Neural cell (in vitro differentiated cells): Measurements from ENCODE around the gene C1QTNF9B. TPM values are rescaled to one million over a fixed set of nuclear protein-coding genes. Genes with fewer than 3 reads are reported as not detected.
"Not testable (repeated sequence)": the region's sequence is repeated elsewhere in the genome, so short reads cannot be mapped to it uniquely, and the experiment has no call there.

Experiments used
- H2AFZ ChIP-seq: fragments of 200-600, 300-800 bp; sonication (generic), shearing (Covaris generic); 2 replicates; pipeline ENCODE4 v1.6.0; 2014; ENCODE audit warnings: low read depth, mild to moderate bottlenecking, antibody characterized with exemption, low read length, moderate library complexity
- H3F3A ChIP-seq: fragments of 200-600 bp; shearing (Covaris generic); 2 replicates; pipeline ENCODE4 v1.6.1; 2016; ENCODE audit warnings: mild to moderate bottlenecking, moderate library complexity, mixed read lengths, antibody characterized with exemption, low read length; ENCODE audit not compliant: insufficient read depth, poor library complexity, severe bottlenecking
- H3K27ac ChIP-seq: fragments of 200-600, 300-800 bp; sonication (generic), shearing (Covaris generic); 2 replicates; pipeline ENCODE4 v1.5.1; 2014; ENCODE audit warnings: mild to moderate bottlenecking, low read length, moderate library complexity
- H3K27me3 ChIP-seq: fragments of 300-800, 200-600 bp; sonication (generic), shearing (Covaris generic); 2 replicates; pipeline ENCODE4 v1.6.0; 2014; ENCODE audit warnings: mild to moderate bottlenecking, low read depth, low read length, moderate library complexity; ENCODE audit not compliant: insufficient read depth
- H3K36me3 ChIP-seq: fragments of 300-800, 200-600 bp; sonication (generic), shearing (Covaris generic); 2 replicates; pipeline ENCODE4 v1.5.1; 2014; ENCODE audit warnings: mild to moderate bottlenecking, antibody characterized with exemption, low read length, moderate library complexity; ENCODE audit not compliant: insufficient read depth
- H3K4me2 ChIP-seq: fragments of 300-800, 200-600 bp; sonication (generic), shearing (Covaris generic); 2 replicates; pipeline ENCODE4 v1.6.0; 2014; ENCODE audit warnings: mild to moderate bottlenecking, low read length
- H3K4me3 ChIP-seq: fragments of 300-800, 200-600 bp; sonication (generic), shearing (Covaris generic); 2 replicates; pipeline ENCODE4 v1.5.1; 2014; ENCODE audit warnings: mild to moderate bottlenecking, low read length, moderate library complexity
- H3K79me2 ChIP-seq: fragments of 200-600 bp; shearing (Covaris generic); replicated peaks from 2 replicates; pipeline ENCODE4 v1.6.0; 2014; ENCODE audit warnings: mild to moderate bottlenecking, low read length, moderate library complexity; ENCODE audit not compliant: insufficient read depth
- H3K9ac ChIP-seq: fragments of 300-800, 200-600 bp; sonication (generic), shearing (Covaris generic); 2 replicates; pipeline ENCODE4 v1.6.1; 2016; ENCODE audit warnings: mild to moderate bottlenecking, low read length, mixed read lengths
- H3K9me2 ChIP-seq: fragments of 200-600 bp; shearing (Covaris generic); 2 replicates; pipeline ENCODE4 v1.6.1; 2016; ENCODE audit warnings: mild to moderate bottlenecking, low read length, mixed read lengths; ENCODE audit not compliant: insufficient read depth
- H3K9me3 ChIP-seq: fragments of 200-600, 300-800 bp; sonication (generic), shearing (Covaris generic); 2 replicates; pipeline ENCODE4 v1.6.1; 2016; ENCODE audit warnings: mild to moderate bottlenecking, mixed run types, low read length, moderate library complexity, mixed read lengths
- H4K20me1 ChIP-seq: fragments of 200-600 bp; shearing (Covaris generic); 2 replicates; pipeline ENCODE4 v1.6.1; 2016; ENCODE audit warnings: mild to moderate bottlenecking, mixed run types; ENCODE audit not compliant: insufficient read depth
- EP300 ChIP-seq: fragments of 450-650 bp; conservative IDR thresholded peaks from 2 replicates; pipeline ENCODE4 v1.6.1; 2014; ENCODE audit warnings: antibody characterized with exemption, mild to moderate bottlenecking, moderate library complexity; ENCODE audit not compliant: poor library complexity, severe bottlenecking
- EZH2 ChIP-seq: fragments of 200-600, 300-800 bp; shearing (Covaris generic), sonication (generic); IDR thresholded peaks from 2 replicates; pipeline ENCODE4 v1.6.1; 2014; ENCODE audit warnings: antibody characterized with exemption, low read length, borderline replicate concordance, mild to moderate bottlenecking; ENCODE audit not compliant: insufficient read depth, poor library complexity, severe bottlenecking
- MXI1 ChIP-seq: fragments of 450-650 bp; conservative IDR thresholded peaks from 2 replicates; pipeline ENCODE4 v1.6.1; 2014; ENCODE audit warnings: antibody characterized with exemption, mild to moderate bottlenecking; ENCODE audit not compliant: poor library complexity, severe bottlenecking
- POLR2AphosphoS5 ChIP-seq: IDR thresholded peaks from 2 replicates; pipeline ENCODE4 v1.6.1; 2012
- RAD21 ChIP-seq: fragments of 450-650 bp; conservative IDR thresholded peaks from 2 replicates; pipeline ENCODE4 v1.6.1; 2014; ENCODE audit warnings: antibody characterized with exemption, mild to moderate bottlenecking, moderate library complexity
- REST ChIP-seq: IDR thresholded peaks from 2 replicates; pipeline ENCODE4 v1.6.1; 2012; ENCODE audit warnings: borderline replicate concordance
- SMC3 ChIP-seq: fragments of 450-650 bp; conservative IDR thresholded peaks from 2 replicates; pipeline ENCODE4 v1.6.1; 2014; ENCODE audit warnings: antibody characterized with exemption, mild to moderate bottlenecking, moderate library complexity; ENCODE audit not compliant: poor library complexity
- TAF1 ChIP-seq: IDR thresholded peaks from 2 replicates; pipeline ENCODE4 v1.6.1; 2012; ENCODE audit warnings: low read depth
- polyA plus RNA-seq: library from polyadenylated mRNA; depleted of rRNA; stranded (reverse); fragments of >200 nt; gene quantifications from 2 replicates; pipeline ENCODE4 v1.2.3, GENCODE V29; 2014
- TF ChIP-seq, protein P1 (sequence below): fragments of 450-650 bp; IDR thresholded peaks from 2 replicates; pipeline ENCODE4 v1.5.1; 2014; ENCODE audit warnings: antibody characterized with exemption, mild to moderate bottlenecking, moderate library complexity; ENCODE audit not compliant: poor library complexity, severe bottlenecking

C1QTNF9B gene
- polyA plus RNA-seq, 1 donor from 2014 or later = 1.5 TPM

GRCh38 chr13:23899555-23899954, 2.3 kb upstream of the C1QTNF9B start:
- H3K36me3 ChIP-seq = no peaks in the 10 kb centered on the region
- no peak overlapping the region for H2AFZ ChIP-seq
- H3K27me3 ChIP-seq = peaks cover 17% of the 10 kb centered on the region
- H3F3A ChIP-seq = no peaks in the 10 kb centered on the region
- TF ChIP-seq MXI1 (no peak), REST (no peak), EP300 (no peak), EZH2 (no peak), SMC3 (no peak), RAD21 (no peak), POLR2AphosphoS5 (no peak), TAF1 (no peak)
- TF ChIP-seq, protein P1, sequence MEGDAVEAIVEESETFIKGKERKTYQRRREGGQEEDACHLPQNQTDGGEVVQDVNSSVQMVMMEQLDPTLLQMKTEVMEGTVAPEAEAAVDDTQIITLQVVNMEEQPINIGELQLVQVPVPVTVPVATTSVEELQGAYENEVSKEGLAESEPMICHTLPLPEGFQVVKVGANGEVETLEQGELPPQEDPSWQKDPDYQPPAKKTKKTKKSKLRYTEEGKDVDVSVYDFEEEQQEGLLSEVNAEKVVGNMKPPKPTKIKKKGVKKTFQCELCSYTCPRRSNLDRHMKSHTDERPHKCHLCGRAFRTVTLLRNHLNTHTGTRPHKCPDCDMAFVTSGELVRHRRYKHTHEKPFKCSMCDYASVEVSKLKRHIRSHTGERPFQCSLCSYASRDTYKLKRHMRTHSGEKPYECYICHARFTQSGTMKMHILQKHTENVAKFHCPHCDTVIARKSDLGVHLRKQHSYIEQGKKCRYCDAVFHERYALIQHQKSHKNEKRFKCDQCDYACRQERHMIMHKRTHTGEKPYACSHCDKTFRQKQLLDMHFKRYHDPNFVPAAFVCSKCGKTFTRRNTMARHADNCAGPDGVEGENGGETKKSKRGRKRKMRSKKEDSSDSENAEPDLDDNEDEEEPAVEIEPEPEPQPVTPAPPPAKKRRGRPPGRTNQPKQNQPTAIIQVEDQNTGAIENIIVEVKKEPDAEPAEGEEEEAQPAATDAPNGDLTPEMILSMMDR = no peak
- H3K4me2 ChIP-seq = no peak overlapping the region
- H3K27ac ChIP-seq = no peak overlapping the region
- no peaks in the 10 kb centered on the region for H4K20me1 ChIP-seq
- H3K9ac ChIP-seq = no peak overlapping the region
- no peaks in the 10 kb centered on the region for H3K79me2 ChIP-seq
- no peak overlapping the region for H3K4me3 ChIP-seq
- no peaks in the 10 kb centered on the region for H3K9me3 ChIP-seq
- H3K9me2 ChIP-seq = no peaks in the 10 kb centered on the region

GRCh38 chr13:23898101-23898500, 799 bp upstream of the C1QTNF9B start:
- no peak for TF ChIP-seq EP300
- TF ChIP-seq, protein P1 = no peak
- no peak for TF ChIP-seq TAF1
- no peak for TF ChIP-seq REST
- no peak for TF ChIP-seq RAD21
- no peak for TF ChIP-seq MXI1
- TF ChIP-seq EZH2 = no peak
- TF ChIP-seq SMC3 = no peak
- TF ChIP-seq POLR2AphosphoS5 = no peak
- no peak overlapping the region for H2AFZ ChIP-seq
- H3K79me2 ChIP-seq = no peaks in the 10 kb centered on the region
- H3K36me3 ChIP-seq = no peaks in the 10 kb centered on the region
- H3K27me3 ChIP-seq = peaks cover 9% of the 10 kb centered on the region
- no peak overlapping the region for H3K27ac ChIP-seq
- no peak overlapping the region for H3K9ac ChIP-seq
- H3K9me2 ChIP-seq = no peaks in the 10 kb centered on the region
- H3F3A ChIP-seq = no peaks in the 10 kb centered on the region
- H3K9me3 ChIP-seq = no peaks in the 10 kb centered on the region
- H3K4me2 ChIP-seq = no peak overlapping the region
- no peaks in the 10 kb centered on the region for H4K20me1 ChIP-seq
- no peak overlapping the region for H3K4me3 ChIP-seq

GRCh38 chr13:23894746-23895145, 2.6 kb downstream of the C1QTNF9B start:
- not testable (repeated sequence) for H4K20me1 ChIP-seq, H3K9me3 ChIP-seq, H3K9me2 ChIP-seq, H2AFZ ChIP-seq, H3K27ac ChIP-seq, H3K4me3 ChIP-seq, H3K27me3 ChIP-seq, H3K9ac ChIP-seq, H3K79me2 ChIP-seq, H3F3A ChIP-seq, H3K4me2 ChIP-seq, H3K36me3 ChIP-seq
